Ovary (tissue), 9 donors: ENCODE measurements around the gene OTOP2. TPM values are rescaled to one million over a fixed set of nuclear protein-coding genes. Genes with fewer than 3 reads are reported as not detected.

ENCODE experiments used
- DNase-seq, 5 donors: peaks; one replicate each; pipeline ENCODE4 v3.0.0-alpha.2; 2019 to 2020
- H3K27ac ChIP-seq, 2 donors: fragments of 200-600 bp; one replicate each; pipeline versions ENCODE4 v1.5.1 to v1.8.0; 2019 to 2022
- H3K27me3 ChIP-seq: fragments of 200-600 bp; one replicate; pipeline ENCODE4 v1.8.0; 2022
- H3K36me3 ChIP-seq: fragments of 200-600 bp; sonication (generic); one replicate; pipeline ENCODE4 v1.5.1; 2019
- H3K4me1 ChIP-seq: one replicate; pipeline ENCODE4 v1.8.1; 2013; ENCODE audit warnings: mild to moderate bottlenecking, moderate library complexity; ENCODE audit not compliant: insufficient read depth
- H3K4me3 ChIP-seq: fragments of 200-600 bp; sonication (generic); one replicate; pipeline ENCODE4 v1.5.1; 2017
- H3K9me3 ChIP-seq, 2 donors: fragments of 200-600 bp in 1 of 2; sonication (generic) in 1 of 2; one replicate each; pipeline versions ENCODE4 v1.5.1 to v1.8.1; 2013 to 2019; ENCODE audit warnings: mild to moderate bottlenecking in 1 of 2, moderate library complexity in 1 of 2
- CTCF ChIP-seq, 3 donors: fragments of 450-650 bp in 2 of 3; fragments of 200-600 bp in 1 of 3; IDR thresholded peaks; one replicate each; pipeline versions ENCODE4 v1.5.1 to v1.8.0; 2016 to 2022; ENCODE audit warnings: antibody characterized with exemption in 3 of 3, mild to moderate bottlenecking in 1 of 3
- EP300 ChIP-seq: sonication (generic); formaldehyde crosslinking; IDR thresholded peaks from one replicate; pipeline ENCODE4 v1.6.1; 2017; ENCODE audit warnings: antibody characterized with exemption
- POLR2A ChIP-seq: fragments of 450-650 bp; IDR thresholded peaks from one replicate; pipeline ENCODE4 v1.6.1; 2017; ENCODE audit warnings: antibody characterized with exemption, mild to moderate bottlenecking, moderate library complexity
- WGBS, 3 donors: extraction: QIAGEN DNeasy Blood & Tissue Kit in 1 of 3; methylation state at CpG; one replicate each; pipeline versions ENCODE4 v1.1.5 to v1.1.7; 2013 to 2017; 5-methylcytosine and 5-hydroxymethylcytosine counted together
- intact Hi-C, 4 donors: fragments of 100-400 bp; cut with DNase I; formaldehyde crosslinking; loops; one replicate each; pipeline versions ENCODE4 v1.11.0 to v1.15.1; 2022 to 2023
- polyA plus RNA-seq, 2 donors: library from polyadenylated mRNA; stranded (reverse); fragments of 200-250 nt in 1 of 2; fragments of 350-450 nt in 1 of 2; fragmentation: Illumina TruSeq in 1 of 2; extraction: RNeasy Lipid Tissue Mini Kit (QIAGEN cat#74804) in 1 of 2; gene quantifications; one replicate each; pipeline ENCODE4 v1.2.3, GENCODE V29; 2013 to 2014
- total RNA-seq, 7 donors: library from RNA; depleted of rRNA in 2 of 7; stranded (reverse); fragments of >200 nt in 2 of 7; fragmentation: NEBNext Ultra II Directional in 3 of 7; extraction: Animal tissue kit (Norgen Biotek cat#: 25700) in 3 of 7; gene quantifications; one replicate each; pipeline versions ENCODE4 v1.1.0 to v1.2.4, GENCODE V29; 2016 to 2023
- donor health status: DM: no; HTN: no; CAD: no; lungs with moderate emphysema.
- donor health status: DM: no; HTN: no; CAD: no.
- donor health status: Bipolar disorder and iron deficiency.
- donor health status: DM: yes; HTN: yes; CAD: no.
- donor health status: DM: no; HTN: no; CAD: no.
- donor health status: DM: yes; HTN: yes; CAD: no.

Gene OTOP2
- total and polyA plus RNA-seq, 9 donors = not detected

- intact Hi-C loops = no loop called here
- no peak overlapping the region for H3K27ac ChIP-seq
- H3K9me3 ChIP-seq = no peaks in the 10 kb centered on the region
- H3K4me1 ChIP-seq = no peaks in the 10 kb centered on the region
- no peak overlapping the region for H3K4me3 ChIP-seq
- H3K36me3 ChIP-seq = no peaks in the 10 kb centered on the region
- no peak for TF ChIP-seq POLR2A
- TF ChIP-seq CTCF (IDR thresholded peaks at IDR 0.05) = no peak
- TF ChIP-seq EP300 = no peak
- 68 to 75% (median 71%) methylated on average over 20 of the region's 20 CpGs for WGBS, 3 donors
- H3K27me3 ChIP-seq = no peaks in the 10 kb centered on the region
- DNase-seq = no peak
These were observed 41.4 kb upstream of the OTOP2 start for GRCh38 chr17:74882517-74883240.

GRCh38 chr17:74883241-74883745 is 40.8 kb upstream of the OTOP2 start:
- no peak for TF ChIP-seq POLR2A
- no peak for TF ChIP-seq CTCF (IDR thresholded peaks at IDR 0.05)
- TF ChIP-seq EP300 = no peak
- Histone ChIP-seq H3K27me3 (no peaks in the 10 kb centered on the region), H3K9me3 (no peaks in the 10 kb centered on the region), H3K4me3 (no peak overlapping the region), H3K4me1 (no peaks in the 10 kb centered on the region), H3K27ac (no peak overlapping the region), H3K36me3 (no peaks in the 10 kb centered on the region)
- DNase-seq = no peak
- intact Hi-C loops = no loop called here
- 71 to 80% (median 72%) methylated on average over 15 of the region's 15 CpGs for WGBS, 3 donors

GRCh38 chr17:74888469-74888868 is 35.6 kb upstream of the OTOP2 start:
- TF ChIP-seq EP300 = no peak
- no peak for TF ChIP-seq POLR2A
- no peak for TF ChIP-seq CTCF (IDR thresholded peaks at IDR 0.05)
- no peaks in the 10 kb centered on the region for H3K27me3 ChIP-seq
- no peaks in the 10 kb centered on the region for H3K36me3 ChIP-seq
- DNase-seq = no peak
- H3K9me3 ChIP-seq = no peaks in the 10 kb centered on the region
- intact Hi-C loops = no loop called here
- no peak overlapping the region for H3K4me3 ChIP-seq
- WGBS, 3 donors = 50 to 57% (median 53%) methylated on average over 13 of the region's 13 CpGs
- no peak overlapping the region for H3K27ac ChIP-seq
- H3K4me1 ChIP-seq = peaks cover 3% of the 10 kb centered on the region

GRCh38 chr17:74890554-74890953 is 33.5 kb upstream of the OTOP2 start:
- 84 to 90% (median 88%) methylated on average over 7 of the region's 7 CpGs for WGBS, 3 donors
- Histone ChIP-seq H3K27me3 (no peaks in the 10 kb centered on the region), H3K36me3 (no peaks in the 10 kb centered on the region), H3K4me3 (no peak overlapping the region), H3K4me1 (peaks cover 3% of the 10 kb centered on the region), H3K9me3 (no peaks in the 10 kb centered on the region), H3K27ac (no peak overlapping the region)
- no peak for DNase-seq
- TF ChIP-seq CTCF (IDR thresholded peaks at IDR 0.05) (no peak), POLR2A (no peak), EP300 (no peak)
- intact Hi-C loops = no loop called here
